Measurements from ENCODE around the gene ACTC1. TPM values are rescaled to one million over a fixed set of nuclear protein-coding genes. Genes with fewer than 3 reads are reported as not detected.

Gene ACTC1
- total and polyA plus RNA-seq, 2 experiments from 2014 or later: 26.2 to 35.9 TPM

- H3K4me3 Mint-ChIP-seq: no peak overlapping the region
- ATAC-seq (no peak), DNase-seq (ENCODE audit: low spot score) (no peak)
- H3K4me1 Mint-ChIP-seq: peaks cover 14% of the 10 kb centered on the region
- H3K27ac Mint-ChIP-seq: no peak overlapping the region
- Histone ChIP-seq H2AFZ (no peak overlapping the region), H3K4me2 (no peak overlapping the region), H3K79me2 (replicated peaks; ENCODE audit: insufficient read depth) (no peaks in the 10 kb centered on the region), H3K27ac (ENCODE audit: low read depth) (no peak overlapping the region), H3K9me2 (ENCODE audit: insufficient read depth) (no peaks in the 10 kb centered on the region; the same call in 1 of the 2 replicates), H3K4me1 (ENCODE audit: insufficient read depth) (no peaks in the 10 kb centered on the region), H4K20me1 (replicated peaks; ENCODE audit: insufficient read depth) (no peaks in the 10 kb centered on the region), H3K36me3 (ENCODE audit: insufficient read depth) (no peaks in the 10 kb centered on the region), H3F3A (replicated peaks; ENCODE audit: low read depth) (no peaks in the 10 kb centered on the region), H3K27me3 (ENCODE audit: insufficient read depth) (no peaks in the 10 kb centered on the region), H3K4me3 (no peak overlapping the region)
- H3K36me3 Mint-ChIP-seq (ENCODE audit: low read depth): no peaks in the 10 kb centered on the region
- H3K9me3 Mint-ChIP-seq: no peaks in the 10 kb centered on the region
- no peak for TF ChIP-seq CREB1 (CRISPR knock-in tag; IDR thresholded peaks at IDR 0.05; ENCODE audit: low read depth)
- TF ChIP-seq NANOG (IDR thresholded peaks at IDR 0.05; ENCODE audit: borderline replicate concordance): no peak
- H3K27me3 Mint-ChIP-seq (ENCODE audit: insufficient read depth, low read depth, poor library complexity): no peaks in the 10 kb centered on the region
Observed at GRCh38 chr15:34765741-34766140, 29.6 kb downstream of the ACTC1 start.

GRCh38 chr15:34760909-34761308, 34.4 kb downstream of the ACTC1 start:
- Mint-ChIP-seq H3K36me3 (ENCODE audit: low read depth) (no peaks in the 10 kb centered on the region), H3K4me1 (peaks cover 14% of the 10 kb centered on the region), H3K27me3 (ENCODE audit: insufficient read depth, low read depth, poor library complexity) (peaks cover 16% of the 10 kb centered on the region), H3K9me3 (no peaks in the 10 kb centered on the region), H3K27ac (no peak overlapping the region), H3K4me3 (no peak overlapping the region)
- no peaks in the 10 kb centered on the region for H3K9me2 ChIP-seq (ENCODE audit: insufficient read depth)
- H3K79me2 ChIP-seq (replicated peaks; ENCODE audit: insufficient read depth): no peaks in the 10 kb centered on the region
- no peak for DNase-seq (ENCODE audit: low spot score)
- no peak for ATAC-seq
- H3K4me2 ChIP-seq: no peak overlapping the region
- no peak overlapping the region for H3K4me3 ChIP-seq
- H3F3A ChIP-seq (replicated peaks; ENCODE audit: low read depth): no peaks in the 10 kb centered on the region
- no peak overlapping the region for H2AFZ ChIP-seq
- H3K27ac ChIP-seq (ENCODE audit: low read depth): no peak overlapping the region
- H3K36me3 ChIP-seq (ENCODE audit: insufficient read depth): no peaks in the 10 kb centered on the region
- peaks cover 29% of the 10 kb centered on the region for H3K27me3 ChIP-seq (ENCODE audit: insufficient read depth)
- no peaks in the 10 kb centered on the region; the same call in 1 of the 2 replicates for H3K4me1 ChIP-seq (ENCODE audit: insufficient read depth)
- H4K20me1 ChIP-seq (replicated peaks; ENCODE audit: insufficient read depth): no peaks in the 10 kb centered on the region
- TF ChIP-seq ETS1 (IDR thresholded peaks at IDR 0.05) (no peak), CTCF (conservative IDR thresholded peaks at IDR 0.05; ENCODE audit: low read depth in 2 of 2) (no peak), CREB1 (CRISPR knock-in tag; IDR thresholded peaks at IDR 0.05; ENCODE audit: low read depth) (no peak), REST (IDR thresholded peaks at IDR 0.05; ENCODE audit: unreplicated experiment) (no peak)
